Ishikawa (cell line): ENCODE data around the gene YJU2.

ENCODE experiments used
- CEBPB ChIP-seq: IDR thresholded peaks from 2 replicates; pipeline ENCODE4 v1.6.1; 2012
- CREB1 ChIP-seq: IDR thresholded peaks from 2 replicates; pipeline ENCODE4 v1.6.1; 2012; ENCODE audit warnings: low read depth
- EGR1 ChIP-seq: IDR thresholded peaks from 2 replicates; pipeline ENCODE4 v1.6.1; 2012
- EP300 ChIP-seq: IDR thresholded peaks from 2 replicates; pipeline ENCODE4 v1.6.1; 2012; ENCODE audit warnings: borderline replicate concordance
- FOXM1 ChIP-seq: IDR thresholded peaks from 2 replicates; pipeline ENCODE4 v1.6.1; 2012; ENCODE audit warnings: low read depth, borderline replicate concordance
- NFIC ChIP-seq: IDR thresholded peaks from 2 replicates; pipeline ENCODE4 v1.6.1; 2012
- RAD21 ChIP-seq: IDR thresholded peaks from 2 replicates; pipeline ENCODE4 v1.6.1; 2012; ENCODE audit warnings: low read depth
- TAF1 ChIP-seq: IDR thresholded peaks from 2 replicates; pipeline ENCODE4 v1.6.1; 2012; ENCODE audit warnings: low read depth, mild to moderate bottlenecking
- TCF12 ChIP-seq: IDR thresholded peaks from 2 replicates; pipeline ENCODE4 v1.6.1; 2012; ENCODE audit warnings: low read depth
- TEAD4 ChIP-seq: IDR thresholded peaks from 2 replicates; pipeline ENCODE4 v1.6.1; 2012
- YY1 ChIP-seq: IDR thresholded peaks from 2 replicates; pipeline ENCODE4 v1.6.1; 2012; ENCODE audit warnings: low read depth
- ZBTB7A ChIP-seq: IDR thresholded peaks from 2 replicates; pipeline ENCODE4 v1.6.1; 2012; ENCODE audit warnings: low read depth
- TF ChIP-seq, protein P1 (sequence below): IDR thresholded peaks from 2 replicates; pipeline ENCODE4 v1.6.1; 2012; ENCODE audit warnings: low read depth, mild to moderate bottlenecking
- TF ChIP-seq, protein P2 (sequence below): IDR thresholded peaks from 2 replicates; pipeline ENCODE4 v1.6.1; 2012
- TF ChIP-seq, protein P3 (sequence below): IDR thresholded peaks from 2 replicates; pipeline ENCODE4 v1.6.1; 2012

The YJU2 gene

DNA sequence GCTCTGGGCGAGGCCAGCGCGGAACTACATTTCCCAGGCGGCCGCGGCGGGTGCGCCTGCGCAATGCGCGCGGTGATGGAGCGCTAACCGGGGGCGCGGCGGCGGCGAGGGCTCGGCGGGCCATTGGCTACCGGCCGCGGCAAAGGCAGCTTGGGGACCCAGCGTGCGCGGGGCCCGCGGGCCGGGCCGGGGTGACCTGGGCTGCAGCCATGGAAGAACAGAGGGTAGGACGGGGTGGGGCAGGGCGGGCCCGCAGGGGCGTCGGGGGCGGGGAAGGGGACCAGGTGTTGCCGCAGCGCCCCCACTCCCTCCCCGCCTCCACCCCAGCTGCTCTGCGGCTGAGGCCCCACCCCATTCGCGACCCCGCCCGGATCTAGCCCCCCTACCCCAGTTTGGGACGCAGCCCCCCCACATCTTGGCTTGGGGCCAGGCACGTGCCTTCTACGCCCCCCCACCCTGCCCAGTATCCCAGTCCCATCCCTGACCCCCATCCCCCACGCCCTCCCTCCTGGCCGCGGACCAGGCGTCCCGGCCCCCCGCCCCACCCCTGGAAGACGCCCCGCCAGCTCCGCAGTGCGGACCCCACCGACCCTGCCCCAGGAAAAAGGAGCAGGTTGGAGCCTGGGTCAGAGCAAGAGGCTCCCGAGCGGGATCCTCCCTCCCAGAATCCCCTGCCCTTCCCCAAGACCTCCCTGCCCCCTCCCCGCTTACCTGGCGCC is 57.8 kb downstream of the YJU2 start, which contains the start of gene FSD1:
Gene FSD1, plus strand, starts transcription at position 61 of the 719 bp plus-strand sequence. Its CDS starts 149 bp downstream, at position 210.
- TF ChIP-seq FOXM1, result no peak
- TF ChIP-seq NFIC, result peak; percentile 32; the same call in 1 of the 2 replicates
- 0 out of 2 replicates have a peak, but pooled peaks have one; percentile 20 for TF ChIP-seq ZBTB7A
- TF ChIP-seq CREB1, result no peak
- TF ChIP-seq TCF12, result no peak
- no peak for TF ChIP-seq TEAD4
- TF ChIP-seq YY1, result no peak
- TF ChIP-seq, protein P1, sequence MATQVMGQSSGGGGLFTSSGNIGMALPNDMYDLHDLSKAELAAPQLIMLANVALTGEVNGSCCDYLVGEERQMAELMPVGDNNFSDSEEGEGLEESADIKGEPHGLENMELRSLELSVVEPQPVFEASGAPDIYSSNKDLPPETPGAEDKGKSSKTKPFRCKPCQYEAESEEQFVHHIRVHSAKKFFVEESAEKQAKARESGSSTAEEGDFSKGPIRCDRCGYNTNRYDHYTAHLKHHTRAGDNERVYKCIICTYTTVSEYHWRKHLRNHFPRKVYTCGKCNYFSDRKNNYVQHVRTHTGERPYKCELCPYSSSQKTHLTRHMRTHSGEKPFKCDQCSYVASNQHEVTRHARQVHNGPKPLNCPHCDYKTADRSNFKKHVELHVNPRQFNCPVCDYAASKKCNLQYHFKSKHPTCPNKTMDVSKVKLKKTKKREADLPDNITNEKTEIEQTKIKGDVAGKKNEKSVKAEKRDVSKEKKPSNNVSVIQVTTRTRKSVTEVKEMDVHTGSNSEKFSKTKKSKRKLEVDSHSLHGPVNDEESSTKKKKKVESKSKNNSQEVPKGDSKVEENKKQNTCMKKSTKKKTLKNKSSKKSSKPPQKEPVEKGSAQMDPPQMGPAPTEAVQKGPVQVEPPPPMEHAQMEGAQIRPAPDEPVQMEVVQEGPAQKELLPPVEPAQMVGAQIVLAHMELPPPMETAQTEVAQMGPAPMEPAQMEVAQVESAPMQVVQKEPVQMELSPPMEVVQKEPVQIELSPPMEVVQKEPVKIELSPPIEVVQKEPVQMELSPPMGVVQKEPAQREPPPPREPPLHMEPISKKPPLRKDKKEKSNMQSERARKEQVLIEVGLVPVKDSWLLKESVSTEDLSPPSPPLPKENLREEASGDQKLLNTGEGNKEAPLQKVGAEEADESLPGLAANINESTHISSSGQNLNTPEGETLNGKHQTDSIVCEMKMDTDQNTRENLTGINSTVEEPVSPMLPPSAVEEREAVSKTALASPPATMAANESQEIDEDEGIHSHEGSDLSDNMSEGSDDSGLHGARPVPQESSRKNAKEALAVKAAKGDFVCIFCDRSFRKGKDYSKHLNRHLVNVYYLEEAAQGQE, result no peak
- TF ChIP-seq, protein P2, sequence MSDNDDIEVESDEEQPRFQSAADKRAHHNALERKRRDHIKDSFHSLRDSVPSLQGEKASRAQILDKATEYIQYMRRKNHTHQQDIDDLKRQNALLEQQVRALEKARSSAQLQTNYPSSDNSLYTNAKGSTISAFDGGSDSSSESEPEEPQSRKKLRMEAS, result peak; percentile 49; the same call in 1 of the 2 replicates
- TF ChIP-seq, protein P3, sequence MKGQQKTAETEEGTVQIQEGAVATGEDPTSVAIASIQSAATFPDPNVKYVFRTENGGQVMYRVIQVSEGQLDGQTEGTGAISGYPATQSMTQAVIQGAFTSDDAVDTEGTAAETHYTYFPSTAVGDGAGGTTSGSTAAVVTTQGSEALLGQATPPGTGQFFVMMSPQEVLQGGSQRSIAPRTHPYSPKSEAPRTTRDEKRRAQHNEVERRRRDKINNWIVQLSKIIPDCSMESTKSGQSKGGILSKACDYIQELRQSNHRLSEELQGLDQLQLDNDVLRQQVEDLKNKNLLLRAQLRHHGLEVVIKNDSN, result no peak
- TF ChIP-seq RAD21, result no peak
- no peak for TF ChIP-seq EP300
- peak; percentile 27; the same call in 1 of the 2 replicates for TF ChIP-seq TAF1
- TF ChIP-seq CEBPB, result no peak
- TF ChIP-seq EGR1, result 0 out of 2 replicates have a peak, but pooled peaks have one; percentile 8

DNA sequence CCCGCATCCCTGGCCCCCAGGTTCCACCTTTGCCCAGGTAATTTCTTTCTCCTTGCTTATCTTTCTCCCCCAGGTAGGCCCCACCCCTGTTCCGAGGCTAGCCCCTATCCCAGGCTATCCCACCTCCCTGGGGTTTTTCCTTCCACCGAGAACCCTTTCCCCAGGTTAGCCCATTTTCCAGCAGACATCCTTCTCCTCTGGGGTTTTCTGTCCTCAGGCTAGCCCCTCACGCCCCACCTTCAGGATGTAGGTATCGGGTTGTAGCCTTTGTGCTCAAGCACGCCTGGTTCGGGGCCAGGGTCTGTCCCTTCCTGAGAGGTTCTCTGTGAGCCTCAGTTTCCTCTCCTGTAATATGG is 58.4 kb downstream of the YJU2 start:
- TF ChIP-seq EP300 (no peak), TAF1 (no peak), ZBTB7A (no peak), RAD21 (no peak), CEBPB (no peak), EGR1 (no peak), YY1 (no peak), TCF12 (no peak), TEAD4 (no peak)
- TF ChIP-seq, protein P3, result no peak

DNA sequence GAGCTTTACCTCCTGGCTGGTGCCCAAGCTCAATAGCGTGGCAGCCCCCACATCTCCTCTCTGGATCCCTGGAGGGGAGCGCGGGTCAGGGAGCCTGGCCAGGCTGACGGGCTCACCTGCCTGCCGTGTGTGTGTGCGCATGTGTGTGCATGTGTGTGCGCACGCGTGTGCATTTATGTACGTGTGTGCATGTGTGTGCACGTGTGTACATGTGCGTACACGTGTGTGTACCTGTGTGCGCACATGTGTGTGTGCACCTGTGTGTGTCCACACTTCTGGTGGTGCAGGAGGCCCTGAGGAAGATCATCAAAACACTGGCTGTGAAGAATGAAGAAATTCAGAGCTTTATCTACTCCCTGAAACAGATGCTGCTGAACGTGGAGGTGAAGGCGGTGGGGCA is 58.8 kb downstream of the YJU2 start:
- TF ChIP-seq, protein P3, result no peak
- TF ChIP-seq NFIC (no peak), YY1 (no peak), TEAD4 (no peak), ZBTB7A (no peak), CEBPB (no peak), TAF1 (no peak), TCF12 (no peak), EGR1 (no peak), EP300 (no peak), RAD21 (no peak), CREB1 (no peak)
- TF ChIP-seq, protein P1, result no peak
- TF ChIP-seq, protein P2, result no peak

DNA sequence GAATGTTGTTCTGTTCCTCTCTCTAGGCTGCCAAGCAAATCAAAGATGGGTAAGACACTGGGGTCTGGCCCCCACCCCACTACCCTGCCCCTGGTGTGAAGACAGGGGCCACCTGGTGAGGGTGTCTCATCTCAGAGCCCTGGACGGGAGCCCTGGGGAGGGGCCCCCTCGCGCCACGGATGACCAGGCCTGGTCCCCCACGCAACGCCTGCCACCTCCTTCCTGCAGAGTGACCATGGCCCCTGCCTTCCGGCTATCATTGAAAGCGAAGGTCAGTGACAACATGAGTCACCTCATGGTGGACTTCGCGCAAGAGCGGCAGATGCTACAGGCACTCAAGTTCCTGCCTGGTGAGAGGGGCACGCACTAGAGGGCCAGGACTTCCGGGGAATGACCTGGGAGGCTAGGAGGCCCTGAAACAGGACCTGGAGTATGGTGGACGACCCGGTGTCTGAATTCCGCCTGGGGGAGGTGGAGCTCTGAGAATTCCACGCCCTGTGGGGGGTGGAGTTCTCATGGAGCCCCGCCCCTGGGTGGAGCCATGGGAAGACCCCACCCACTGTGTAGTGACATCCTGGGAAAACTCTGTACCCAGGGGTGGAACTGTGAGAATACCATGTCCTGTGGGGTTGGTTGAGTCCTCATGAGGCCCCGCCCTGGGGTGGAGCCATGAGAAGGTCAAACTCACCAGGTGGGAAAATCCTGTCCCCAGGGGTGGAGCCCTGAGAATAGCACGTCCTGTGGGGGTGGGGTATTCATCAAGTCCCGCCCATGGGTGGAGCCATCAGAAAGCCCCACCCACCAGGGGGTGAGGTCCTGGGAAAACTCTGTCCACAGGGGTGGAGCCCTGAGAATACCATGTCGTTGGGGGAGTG is 63.6 kb downstream of the YJU2 start:
- no peak for TF ChIP-seq RAD21
- TF ChIP-seq FOXM1, result no peak
- no peak for TF ChIP-seq TCF12
- no peak for TF ChIP-seq TAF1
- no peak for TF ChIP-seq EP300
- TF ChIP-seq, protein P3, result no peak
- no peak for TF ChIP-seq YY1
- no peak for TF ChIP-seq EGR1
- TF ChIP-seq, protein P1, result no peak
- TF ChIP-seq NFIC, result no peak
